Muscle layer of duodenum (tissue), 2 donors: ENCODE data around the gene TBK1.
A peak's percentile ranks its signal among the peaks of the same experiment; 100 is the strongest.

ENCODE experiments used
- H3K27ac ChIP-seq: one replicate; pipeline ENCODE4 v1.7.0; 2013; ENCODE audit warnings: mild to moderate bottlenecking, low read length
- H3K27me3 ChIP-seq: one replicate; pipeline ENCODE4 v1.7.0; 2013; ENCODE audit warnings: low read depth, mild to moderate bottlenecking, control low read depth, low read length
- H3K36me3 ChIP-seq, 2 donors: one replicate each; pipeline ENCODE4 v1.7.0; 2013; ENCODE audit warnings: low read length in 2 of 2, control low read depth in 1 of 2, mild to moderate bottlenecking in 1 of 2; ENCODE audit not compliant: insufficient read depth in 2 of 2, control insufficient read depth in 1 of 2
- H3K4me1 ChIP-seq, 2 donors: one replicate each; pipeline ENCODE4 v1.7.0; 2013; ENCODE audit warnings: low read length in 2 of 2, mild to moderate bottlenecking in 2 of 2, control low read depth in 1 of 2, moderate library complexity in 1 of 2; ENCODE audit not compliant: insufficient read depth in 2 of 2, control insufficient read depth in 1 of 2
- H3K4me3 ChIP-seq, 2 donors: one replicate each; pipeline ENCODE4 v1.7.0; 2013; ENCODE audit warnings: low read length in 2 of 2, low read depth in 1 of 2, mild to moderate bottlenecking in 1 of 2
- H3K9me3 ChIP-seq, 2 donors: one replicate each; pipeline ENCODE4 v1.7.0; 2013; ENCODE audit warnings: low read length in 2 of 2, control low read depth in 1 of 2, mild to moderate bottlenecking in 1 of 2; ENCODE audit not compliant: control insufficient read depth in 1 of 2
- donor health status: healthy.

Gene TBK1

GRCh38 chr12:64455506-64455905, 3.6 kb downstream of the TBK1 start:
- Histone ChIP-seq H3K27me3 (no peaks in the 10 kb centered on the region), H3K27ac (no peak overlapping the region), H3K36me3 (peaks cover 5 to 17% of the 10 kb centered on the region in 2 donors), H3K4me1 (peaks cover 9 to 22% of the 10 kb centered on the region in 2 donors), H3K9me3 (no peaks in the 10 kb centered on the region), H3K4me3 (no peak overlapping the region)

DNA sequence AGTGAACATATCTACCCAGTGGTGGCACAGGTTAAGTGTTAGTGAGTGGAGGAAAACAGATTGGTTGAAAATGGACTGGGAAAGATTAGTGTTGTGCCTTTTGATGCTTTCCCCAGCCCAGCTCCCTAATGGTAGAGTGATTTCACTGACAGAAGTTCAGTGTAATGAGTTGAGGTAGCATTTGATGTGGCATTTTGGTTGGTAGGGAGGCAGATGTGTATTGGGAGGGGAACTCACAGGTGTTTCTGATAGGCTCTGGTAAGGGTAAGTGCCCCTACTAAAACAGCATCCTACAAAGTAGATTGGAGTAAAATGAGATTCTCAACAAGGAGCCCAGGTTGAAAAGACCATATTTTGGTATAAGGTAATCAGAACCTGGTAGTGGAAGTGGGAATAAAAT, 4.2 kb downstream of the TBK1 start:
- Histone ChIP-seq H3K27me3 (no peaks in the 10 kb centered on the region), H3K9me3 (no peaks in the 10 kb centered on the region), H3K4me1 (peaks cover 9 to 15% of the 10 kb centered on the region in 2 donors), H3K4me3 (no peak overlapping the region), H3K36me3 (peaks cover 5 to 17% of the 10 kb centered on the region in 2 donors), H3K27ac (no peak overlapping the region)

DNA sequence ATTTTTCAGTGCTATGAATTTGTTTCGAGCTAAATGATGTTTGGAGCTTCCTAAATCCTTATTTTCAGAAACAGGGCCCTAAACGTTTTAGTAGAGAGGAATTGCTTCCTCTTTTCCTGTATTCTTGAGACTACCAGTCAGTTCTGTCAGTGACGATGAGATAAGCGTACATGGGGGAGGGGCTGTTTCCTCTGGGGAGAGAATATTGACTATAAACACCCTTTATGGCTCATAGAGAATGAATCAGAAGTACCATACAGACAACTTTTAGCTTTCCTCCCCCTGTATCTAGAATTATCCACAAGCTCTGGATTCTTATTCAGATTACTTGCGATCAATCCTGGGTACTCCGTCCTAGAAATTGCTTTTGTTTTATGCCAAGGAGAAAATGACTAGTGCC, 5.1 kb downstream of the TBK1 start:
- Histone ChIP-seq H3K4me3 (no peak overlapping the region), H3K9me3 (no peaks in the 10 kb centered on the region), H3K36me3 (peaks cover 14% of the 10 kb centered on the region in 2 donors), H3K27ac (peak overlapping the region; percentile 39), H3K27me3 (no peaks in the 10 kb centered on the region), H3K4me1 (peaks cover 9 to 13% of the 10 kb centered on the region in 2 donors)

GRCh38 chr12:64457466-64457865, 5.5 kb downstream of the TBK1 start:
- peaks cover 9 to 13% of the 10 kb centered on the region in 2 donors for H3K4me1 ChIP-seq
- H3K9me3 ChIP-seq = no peaks in the 10 kb centered on the region
- peak overlapping the region; percentile 39 for H3K27ac ChIP-seq

GRCh38 chr12:64457923-64458322, 6.0 kb downstream of the TBK1 start:
- H3K9me3 ChIP-seq = no peaks in the 10 kb centered on the region
- no peak overlapping the region for H3K27ac ChIP-seq
- H3K4me1 ChIP-seq = peaks cover 9 to 13% of the 10 kb centered on the region in 2 donors
- H3K4me3 ChIP-seq = no peak overlapping the region
- peaks cover 10 to 16% of the 10 kb centered on the region in 2 donors for H3K36me3 ChIP-seq
- H3K27me3 ChIP-seq = no peaks in the 10 kb centered on the region

More at GRCh38 chr12:64457466-64457865, 5.5 kb downstream of the TBK1 start:
- Histone ChIP-seq H3K4me3 (no peak overlapping the region), H3K27me3 (no peaks in the 10 kb centered on the region), H3K36me3 (peaks cover 13 to 16% of the 10 kb centered on the region in 2 donors)

DNA sequence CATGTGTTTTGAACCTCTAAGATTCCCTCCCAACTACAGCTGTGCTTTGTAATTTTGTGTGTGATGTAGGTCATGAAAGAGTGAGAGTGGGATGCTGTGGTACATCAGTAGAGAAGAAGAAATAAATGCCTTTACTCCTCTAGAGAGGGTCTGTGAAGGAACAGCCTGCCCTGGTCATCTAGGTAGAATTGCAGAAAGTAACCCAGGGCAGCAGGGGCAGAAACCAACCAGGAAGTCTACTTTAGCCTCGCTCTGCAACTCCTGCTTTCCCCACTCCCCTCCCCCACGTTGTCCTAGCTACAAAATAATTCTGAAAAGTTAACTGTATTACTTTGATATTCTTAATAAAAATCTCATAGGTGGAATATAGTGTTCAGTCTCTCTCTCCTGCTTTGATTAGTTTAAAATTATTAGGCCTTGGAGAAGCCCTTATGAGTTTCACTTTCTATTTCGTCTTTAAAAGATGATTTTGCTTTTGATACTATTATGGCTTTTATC, 7.5 kb downstream of the TBK1 start:
- H3K4me3 ChIP-seq = peak overlapping the region; percentile 48 to 63
- peaks cover 9 to 10% of the 10 kb centered on the region in 2 donors for H3K4me1 ChIP-seq
- H3K36me3 ChIP-seq = peaks cover 10 to 16% of the 10 kb centered on the region in 2 donors
- H3K27me3 ChIP-seq = no peaks in the 10 kb centered on the region
- no peaks in the 10 kb centered on the region for H3K9me3 ChIP-seq
- H3K27ac ChIP-seq = peak overlapping the region; percentile 82

- Histone ChIP-seq H3K27ac (no peak overlapping the region), H3K36me3 (peaks cover 13 to 25% of the 10 kb centered on the region in 2 donors), H3K4me1 (peaks cover 9 to 10% of the 10 kb centered on the region in 2 donors)
Observed at GRCh38 chr12:64461634-64462414, 9.9 kb downstream of the TBK1 start.

DNA sequence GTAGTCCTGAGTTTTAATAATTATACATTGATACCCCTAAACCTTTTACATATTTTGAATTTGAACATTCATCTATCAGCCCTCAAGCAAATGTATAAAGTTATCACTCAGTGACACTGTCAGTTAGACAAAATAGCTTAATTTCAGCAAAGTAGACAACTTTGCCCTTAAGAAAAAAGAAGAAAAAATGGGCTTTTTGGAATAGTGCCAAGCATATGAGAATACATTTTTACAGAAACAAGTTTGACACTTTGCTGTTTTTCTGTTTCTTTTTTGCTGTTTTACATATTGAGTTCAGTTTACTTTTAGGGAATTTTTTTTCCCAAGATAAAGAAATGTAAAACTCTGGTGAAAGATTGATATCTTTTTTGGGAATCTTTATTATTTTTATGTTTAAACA, 14.3 kb downstream of the TBK1 start:
- Histone ChIP-seq H3K4me1 (peaks cover 0 to 4% of the 10 kb centered on the region in 2 donors), H3K27ac (no peak overlapping the region), H3K36me3 (peaks cover 30 to 38% of the 10 kb centered on the region in 2 donors), H3K4me3 (no peak overlapping the region), H3K9me3 (no peaks in the 10 kb centered on the region), H3K27me3 (no peaks in the 10 kb centered on the region)

More at GRCh38 chr12:64461634-64462414, 9.9 kb downstream of the TBK1 start:
- Histone ChIP-seq H3K27me3 (no peaks in the 10 kb centered on the region), H3K9me3 (no peaks in the 10 kb centered on the region), H3K4me3 (no peak overlapping the region)

GRCh38 chr12:64468966-64469365, 17.0 kb downstream of the TBK1 start:
- no peak overlapping the region for H3K4me3 ChIP-seq
- no peak overlapping the region for H3K27ac ChIP-seq
- H3K9me3 ChIP-seq = no peaks in the 10 kb centered on the region
- H3K36me3 ChIP-seq = peaks cover 38 to 43% of the 10 kb centered on the region in 2 donors
- H3K27me3 ChIP-seq = no peaks in the 10 kb centered on the region
- peaks cover 0 to 4% of the 10 kb centered on the region in 2 donors for H3K4me1 ChIP-seq

GRCh38 chr12:64469455-64470142, 17.7 kb downstream of the TBK1 start:
- no peaks in the 10 kb centered on the region for H3K27me3 ChIP-seq
- no peaks in the 10 kb centered on the region for H3K9me3 ChIP-seq
- H3K4me1 ChIP-seq = peaks cover 0 to 4% of the 10 kb centered on the region in 2 donors
- no peak overlapping the region for H3K27ac ChIP-seq
- peaks cover 41 to 47% of the 10 kb centered on the region in 2 donors for H3K36me3 ChIP-seq
- H3K4me3 ChIP-seq = no peak overlapping the region

GRCh38 chr12:64470495-64470894, 18.6 kb downstream of the TBK1 start:
- peaks cover 0 to 1% of the 10 kb centered on the region in 2 donors for H3K9me3 ChIP-seq
- no peak overlapping the region for H3K4me3 ChIP-seq
- H3K27me3 ChIP-seq = no peaks in the 10 kb centered on the region
- H3K36me3 ChIP-seq = peaks cover 44 to 53% of the 10 kb centered on the region in 2 donors
- H3K4me1 ChIP-seq = peaks cover 0 to 4% of the 10 kb centered on the region in 2 donors
- H3K27ac ChIP-seq = no peak overlapping the region
